Trophoblast cell (in vitro differentiated cells and primary cell): ENCODE data around the gene PSD2.

Experiments used
- DNase-seq, 2 donors: peaks; one replicate each; pipeline ENCODE4 v3.0.0-alpha.2; 2016
- H2AFZ ChIP-seq: 2 replicates; pipeline ENCODE4 v1.6.1; 2013; ENCODE audit warnings: low read length, moderate library complexity, mild to moderate bottlenecking; ENCODE audit not compliant: insufficient read depth, poor library complexity
- H2AK5ac ChIP-seq: 2 replicates; pipeline ENCODE4 v1.6.1; 2013; ENCODE audit warnings: mild to moderate bottlenecking, low read length
- H2BK120ac ChIP-seq: 2 replicates; pipeline ENCODE4 v1.6.1; 2013; ENCODE audit warnings: low read length, mild to moderate bottlenecking, moderate library complexity; ENCODE audit not compliant: insufficient read depth, poor library complexity
- H2BK12ac ChIP-seq: 2 replicates; pipeline ENCODE4 v1.6.1; 2013; ENCODE audit warnings: mild to moderate bottlenecking, low read length, moderate library complexity
- H2BK5ac ChIP-seq: 2 replicates; pipeline ENCODE4 v1.6.1; 2013; ENCODE audit warnings: low read length, low read depth, moderate library complexity, mild to moderate bottlenecking; ENCODE audit not compliant: poor library complexity
- H3K14ac ChIP-seq: 2 replicates; pipeline ENCODE4 v1.6.1; 2013; ENCODE audit warnings: mild to moderate bottlenecking, low read length
- H3K18ac ChIP-seq: 2 replicates; pipeline ENCODE4 v1.6.1; 2013; ENCODE audit warnings: mild to moderate bottlenecking, low read length
- H3K23ac ChIP-seq: 2 replicates; pipeline ENCODE4 v1.6.1; 2013; ENCODE audit warnings: low read length
- H3K27ac ChIP-seq: 2 replicates; pipeline ENCODE4 v1.5.1; 2013; ENCODE audit warnings: low read depth, mild to moderate bottlenecking, inconsistent platforms, low read length, moderate library complexity
- H3K27me3 ChIP-seq: 2 replicates; pipeline ENCODE4 v1.6.1; 2013; ENCODE audit warnings: inconsistent platforms, mild to moderate bottlenecking, low read length, moderate library complexity; ENCODE audit not compliant: insufficient read depth
- H3K36me3 ChIP-seq, 2 experiments: 1 replicate in 1 of 2; 2 replicates in 1 of 2; pipeline ENCODE4 v1.6.1; 2013; ENCODE audit warnings: low read length in 2 of 2, mild to moderate bottlenecking in 2 of 2, moderate library complexity in 1 of 2; ENCODE audit not compliant: insufficient read depth in 2 of 2, control insufficient read depth in 1 of 2
- H3K4ac ChIP-seq: 2 replicates; pipeline ENCODE4 v1.6.1; 2013; ENCODE audit warnings: low read depth, mild to moderate bottlenecking, low read length, moderate library complexity
- H3K4me1 ChIP-seq, 2 experiments: 1 replicate in 1 of 2; 2 replicates in 1 of 2; pipeline ENCODE4 v1.6.1; 2013; ENCODE audit warnings: low read length in 2 of 2, mild to moderate bottlenecking in 2 of 2, moderate library complexity in 1 of 2; ENCODE audit not compliant: insufficient read depth in 2 of 2, control insufficient read depth in 1 of 2
- H3K4me2 ChIP-seq: 2 replicates; pipeline ENCODE4 v1.6.1; 2013; ENCODE audit warnings: inconsistent platforms, mild to moderate bottlenecking, low read length, moderate library complexity
- H3K4me3 ChIP-seq: 2 replicates; pipeline ENCODE4 v1.5.1; 2013; ENCODE audit warnings: mild to moderate bottlenecking, low read depth, low read length, inconsistent platforms
- H3K79me1 ChIP-seq: one replicate; pipeline ENCODE4 v1.6.1; 2013; ENCODE audit warnings: low read length
- H3K79me2 ChIP-seq: 2 replicates; pipeline ENCODE4 v1.6.1; 2013; ENCODE audit warnings: low read length, mild to moderate bottlenecking; ENCODE audit not compliant: control insufficient read depth, insufficient read depth, poor library complexity
- H3K9ac ChIP-seq: 2 replicates; pipeline ENCODE4 v1.6.1; 2013; ENCODE audit warnings: mild to moderate bottlenecking, low read length
- H3K9me3 ChIP-seq: 2 replicates; pipeline ENCODE4 v1.6.1; 2013; ENCODE audit warnings: low read depth, mild to moderate bottlenecking, control low read depth, inconsistent platforms, low read length; ENCODE audit not compliant: insufficient read depth
- H4K12ac ChIP-seq: 2 replicates; pipeline ENCODE4 v1.6.1; 2013; ENCODE audit warnings: low read depth, mild to moderate bottlenecking, low read length, moderate library complexity
- H4K8ac ChIP-seq: 2 replicates; pipeline ENCODE4 v1.6.1; 2013; ENCODE audit warnings: low read depth, mild to moderate bottlenecking, low read length, moderate library complexity
- H4K91ac ChIP-seq: one replicate; pipeline ENCODE4 v1.6.1; 2013; ENCODE audit warnings: low read depth, mild to moderate bottlenecking, low read length, moderate library complexity
- WGBS: extraction: QIAGEN DNeasy Blood & Tissue Kit; methylation state at CpG from one replicate; pipeline ENCODE4 v1.1.7; 2013; ENCODE audit warnings: missing lambda C conversion rate; ENCODE audit not compliant: insufficient read length, insufficient coverage; ENCODE audit errors: extremely low coverage; 5-methylcytosine and 5-hydroxymethylcytosine counted together

The PSD2 gene

GRCh38 chr5:139809331-139809810 is 13.8 kb downstream of the PSD2 start:
- no CpG with 5 or more reads among the region's 11 CpGs for WGBS
- Histone ChIP-seq H4K91ac (no peak overlapping the region), H3K4me1 (peaks cover 0 to 2% of the 10 kb centered on the region in 2 experiments), H3K4ac (no peak overlapping the region), H3K9ac (no peak overlapping the region), H4K8ac (no peak overlapping the region), H3K27ac (no peak overlapping the region), H2BK5ac (no peak overlapping the region), H3K27me3 (no peaks in the 10 kb centered on the region), H3K4me2 (no peak overlapping the region), H2AK5ac (no peak overlapping the region), H2AFZ (no peak overlapping the region), H3K79me1 (no peaks in the 10 kb centered on the region), H3K23ac (no peak overlapping the region), H3K36me3 (no peaks in the 10 kb centered on the region), H3K14ac (no peak overlapping the region), H3K4me3 (no peak overlapping the region), H2BK12ac (no peak overlapping the region), H2BK120ac (no peak overlapping the region), H3K18ac (no peak overlapping the region), H3K79me2 (no peaks in the 10 kb centered on the region), H3K9me3 (peaks cover 4% of the 10 kb centered on the region), H4K12ac (no peak overlapping the region)
- DNase-seq: no peak

GRCh38 chr5:139810341-139811273 is 15.0 kb downstream of the PSD2 start:
- Histone ChIP-seq H2BK120ac (no peak overlapping the region), H3K36me3 (no peaks in the 10 kb centered on the region), H3K14ac (no peak overlapping the region), H3K4me1 (peaks cover 0 to 4% of the 10 kb centered on the region in 2 experiments), H3K9ac (no peak overlapping the region), H3K79me2 (no peaks in the 10 kb centered on the region), H4K91ac (no peak overlapping the region), H3K4me3 (peak overlapping the region; percentile 45), H2BK5ac (no peak overlapping the region), H3K18ac (no peak overlapping the region), H3K9me3 (no peaks in the 10 kb centered on the region), H3K23ac (no peak overlapping the region), H3K4me2 (no peak overlapping the region), H2AK5ac (no peak overlapping the region), H2AFZ (no peak overlapping the region), H3K27me3 (no peaks in the 10 kb centered on the region), H4K12ac (no peak overlapping the region), H3K79me1 (no peaks in the 10 kb centered on the region), H3K4ac (no peak overlapping the region), H2BK12ac (no peak overlapping the region), H3K27ac (no peak overlapping the region), H4K8ac (no peak overlapping the region)
- no CpG with 5 or more reads among the region's 8 CpGs for WGBS
- DNase-seq: no peak

GRCh38 chr5:139811274-139811607 is 15.6 kb downstream of the PSD2 start:
- H3K9me3 ChIP-seq: no peaks in the 10 kb centered on the region
- no peaks in the 10 kb centered on the region for H3K36me3 ChIP-seq
- H3K27me3 ChIP-seq: no peaks in the 10 kb centered on the region
- no peak overlapping the region for H3K9ac ChIP-seq
- no peak overlapping the region for H2BK5ac ChIP-seq
- H3K4ac ChIP-seq: no peak overlapping the region
- H3K4me3 ChIP-seq: no peak overlapping the region
- DNase-seq: no peak
- H2AFZ ChIP-seq: no peak overlapping the region
- no peak overlapping the region for H3K14ac ChIP-seq
- no peak overlapping the region for H2AK5ac ChIP-seq
- H2BK12ac ChIP-seq: no peak overlapping the region
- no peaks in the 10 kb centered on the region for H3K79me1 ChIP-seq
- H3K23ac ChIP-seq: no peak overlapping the region
- WGBS: no CpG with 5 or more reads among the region's 2 CpGs
- H4K91ac ChIP-seq: no peak overlapping the region
- H3K4me1 ChIP-seq: peaks cover 0 to 4% of the 10 kb centered on the region in 2 experiments
- no peak overlapping the region for H3K27ac ChIP-seq
- H3K79me2 ChIP-seq: no peaks in the 10 kb centered on the region
- H4K12ac ChIP-seq: no peak overlapping the region
- no peak overlapping the region for H3K4me2 ChIP-seq
- no peak overlapping the region for H2BK120ac ChIP-seq
- no peak overlapping the region for H4K8ac ChIP-seq
- no peak overlapping the region for H3K18ac ChIP-seq

- no peaks in the 10 kb centered on the region for H3K36me3 ChIP-seq
- H2BK12ac ChIP-seq: no peak overlapping the region
- DNase-seq: no peak
- no peaks in the 10 kb centered on the region for H3K27me3 ChIP-seq
- H3K79me2 ChIP-seq: no peaks in the 10 kb centered on the region
- H3K9me3 ChIP-seq: no peaks in the 10 kb centered on the region
- no peak overlapping the region for H3K18ac ChIP-seq
- H4K91ac ChIP-seq: no peak overlapping the region
- H3K14ac ChIP-seq: no peak overlapping the region
- H2AFZ ChIP-seq: no peak overlapping the region
- H3K4ac ChIP-seq: no peak overlapping the region
- peaks cover 0 to 4% of the 10 kb centered on the region in 2 experiments for H3K4me1 ChIP-seq
- H4K12ac ChIP-seq: no peak overlapping the region
- H3K9ac ChIP-seq: no peak overlapping the region
- H3K27ac ChIP-seq: no peak overlapping the region
- no peak overlapping the region for H3K4me3 ChIP-seq
- no peak overlapping the region for H2AK5ac ChIP-seq
- H3K23ac ChIP-seq: no peak overlapping the region
- no CpG with 5 or more reads among the region's 5 CpGs for WGBS
- no peak overlapping the region for H2BK5ac ChIP-seq
- H4K8ac ChIP-seq: no peak overlapping the region
- no peak overlapping the region for H3K4me2 ChIP-seq
- H2BK120ac ChIP-seq: no peak overlapping the region
- H3K79me1 ChIP-seq: no peaks in the 10 kb centered on the region
Observed at GRCh38 chr5:139812323-139812722, 16.7 kb downstream of the PSD2 start.
